Liver (tissue), 9 donors: ENCODE results near the gene MYF6. TPM values are rescaled to one million over a fixed set of nuclear protein-coding genes. Genes with fewer than 3 reads are reported as not detected.

ENCODE experiments used
- DNase-seq: peaks from one replicate; pipeline ENCODE4 v3.0.0-alpha.2; 2017; ENCODE audit warnings: low spot score
- H3K27ac ChIP-seq, 2 donors: one replicate each; pipeline ENCODE4 v1.7.0; 2013; ENCODE audit warnings: inconsistent platforms in 2 of 2, low read length in 2 of 2, control low read depth in 1 of 2, low read depth in 1 of 2, mild to moderate bottlenecking in 1 of 2
- H3K27me3 ChIP-seq, 4 donors: one replicate each; pipeline versions ENCODE4 v1.6.1 to v1.7.0; 2013; ENCODE audit warnings: low read length in 3 of 4, inconsistent platforms in 1 of 4, mild to moderate bottlenecking in 1 of 4, moderate library complexity in 1 of 4; ENCODE audit not compliant: control insufficient read depth in 4 of 4, insufficient read depth in 4 of 4
- H3K36me3 ChIP-seq, 4 donors: one replicate each; pipeline versions ENCODE4 v1.6.1 to v1.7.0; 2013; ENCODE audit warnings: low read length in 3 of 4, mild to moderate bottlenecking in 3 of 4, low read depth in 1 of 4, moderate library complexity in 1 of 4; ENCODE audit not compliant: control insufficient read depth in 4 of 4, insufficient read depth in 3 of 4
- H3K4me1 ChIP-seq, 4 donors: one replicate each; pipeline versions ENCODE4 v1.6.1 to v1.7.0; 2013; ENCODE audit warnings: low read length in 3 of 4, mild to moderate bottlenecking in 3 of 4, moderate library complexity in 1 of 4; ENCODE audit not compliant: control insufficient read depth in 4 of 4, insufficient read depth in 4 of 4
- H3K4me3 ChIP-seq, 3 donors: one replicate each; pipeline versions ENCODE4 v1.6.1 to v1.7.0; 2013; ENCODE audit warnings: low read length in 3 of 3, control low read depth in 1 of 3, low read depth in 1 of 3, mild to moderate bottlenecking in 1 of 3
- H3K9ac ChIP-seq, 2 donors: one replicate each; pipeline ENCODE4 v1.7.0; 2013; ENCODE audit warnings: low read length in 2 of 2, mild to moderate bottlenecking in 2 of 2, moderate library complexity in 2 of 2, control low read depth in 1 of 2, low read depth in 1 of 2
- H3K9me3 ChIP-seq, 4 donors: one replicate each; pipeline versions ENCODE4 v1.6.1 to v1.7.0; 2013; ENCODE audit warnings: low read length in 3 of 4; ENCODE audit not compliant: control insufficient read depth in 4 of 4
- EGR1 ChIP-seq, 2 donors: IDR thresholded peaks; 2 replicates each; pipeline ENCODE4 v1.6.1; 2016 to 2018; ENCODE audit warnings: antibody characterized with exemption in 2 of 2, low read depth in 2 of 2
- FOXA1 ChIP-seq: IDR thresholded peaks from 2 replicates; pipeline ENCODE4 v1.6.1; 2016; ENCODE audit warnings: antibody characterized with exemption
- GABPA ChIP-seq, 2 donors: IDR thresholded peaks in 1 of 2; conservative IDR thresholded peaks in 1 of 2; 2 replicates each; pipeline ENCODE4 v1.6.1; 2016; ENCODE audit warnings: antibody characterized with exemption in 2 of 2, mild to moderate bottlenecking in 1 of 2, moderate library complexity in 1 of 2
- HNF4A ChIP-seq, 2 donors: conservative IDR thresholded peaks; 2 replicates each; pipeline ENCODE4 v1.6.1; 2016; ENCODE audit warnings: antibody characterized with exemption in 2 of 2, mild to moderate bottlenecking in 2 of 2
- HNF4G ChIP-seq: IDR thresholded peaks from 2 replicates; pipeline ENCODE4 v1.6.1; 2016; ENCODE audit warnings: antibody characterized with exemption
- JUND ChIP-seq, 2 donors: IDR thresholded peaks; 2 replicates each; pipeline ENCODE4 v1.6.1; 2016; ENCODE audit warnings: antibody characterized with exemption in 2 of 2
- NR2F2 ChIP-seq: IDR thresholded peaks from 2 replicates; pipeline ENCODE4 v1.6.1; 2016; ENCODE audit warnings: antibody characterized with exemption
- RAD21 ChIP-seq, 2 donors: IDR thresholded peaks; 2 replicates each; pipeline ENCODE4 v1.6.1; 2016; ENCODE audit warnings: antibody characterized with exemption in 2 of 2, mild to moderate bottlenecking in 2 of 2
- REST ChIP-seq: IDR thresholded peaks from 2 replicates; pipeline ENCODE4 v1.6.1; 2016; ENCODE audit warnings: antibody characterized with exemption, mild to moderate bottlenecking
- RXRA ChIP-seq, 2 donors: IDR thresholded peaks; 2 replicates each; pipeline ENCODE4 v1.6.1; 2017 to 2018; ENCODE audit warnings: antibody characterized with exemption in 2 of 2, mild to moderate bottlenecking in 1 of 2
- TAF1 ChIP-seq: conservative IDR thresholded peaks from 2 replicates; pipeline ENCODE4 v1.6.1; 2016; ENCODE audit warnings: antibody characterized with exemption, mild to moderate bottlenecking
- WGBS: extraction: QIAGEN DNeasy Blood & Tissue Kit; methylation state at CpG from one replicate; pipeline ENCODE4 v1.1.7; 2013; 5-methylcytosine and 5-hydroxymethylcytosine counted together
- polyA plus RNA-seq, 2 donors: library from polyadenylated mRNA; stranded (reverse) in 1 of 2; unstranded in 1 of 2; fragments of 200-250 nt in 1 of 2; fragments of >200 nt in 1 of 2; fragmentation: Nextera tagmentation in 1 of 2; extraction: Ambion mirVana in 1 of 2; gene quantifications; one replicate each; pipeline versions ENCODE4 v1.2.1 to v1.2.3, GENCODE V29; 2013 to 2015
- total RNA-seq, 2 donors: library from RNA; depleted of rRNA; stranded (reverse); fragments of >200 nt; gene quantifications; one replicate each; pipeline ENCODE4 v1.2.3, GENCODE V29; 2014
- TF ChIP-seq, protein P1 (sequence below): IDR thresholded peaks from 2 replicates; pipeline ENCODE4 v1.6.1; 2016; ENCODE audit warnings: antibody characterized with exemption
- TF ChIP-seq, protein P2 (sequence below): fragments of 150-350 bp; IDR thresholded peaks from 2 replicates; pipeline ENCODE4 v1.5.1; 2017; ENCODE audit warnings: improper control_type of control experiment, low read depth, low read length; ENCODE audit not compliant: missing input control
- TF ChIP-seq, protein P3 (sequence below): IDR thresholded peaks from 2 replicates; pipeline ENCODE4 v1.6.1; 2016; ENCODE audit warnings: antibody characterized with exemption
- TF ChIP-seq, protein P4 (sequence below): IDR thresholded peaks from 2 replicates; pipeline ENCODE4 v1.6.1; 2016; ENCODE audit warnings: antibody characterized with exemption
- donor health status: healthy.
- donor health status: healthy.
- donor health status: healthy.
- donor health status: healthy.
- donor health status: healthy.

MYF6 gene
- total and polyA plus RNA-seq, 4 donors: 0.05 to 0.18 TPM; not detected in 2

DNA sequence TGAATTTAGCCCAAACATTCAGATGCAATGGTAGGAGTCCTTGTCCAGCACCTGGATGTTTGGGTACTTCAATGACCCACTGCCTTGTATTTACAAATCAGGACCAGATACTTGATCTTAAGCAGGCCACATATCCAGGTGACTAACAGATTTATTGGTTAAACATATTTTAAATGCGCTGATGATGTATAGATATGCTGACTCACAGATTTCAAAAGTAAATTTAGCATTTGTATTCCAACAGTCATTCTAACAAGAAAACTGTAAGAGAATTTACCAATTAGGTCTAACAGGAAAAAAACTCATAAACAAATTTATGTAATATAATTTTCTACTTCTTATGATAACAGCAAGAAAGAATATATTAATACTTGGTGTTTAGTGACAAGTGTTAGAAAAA is 29.4 kb upstream of the MYF6 start:
- no peak overlapping the region for H3K27ac ChIP-seq
- no peaks in the 10 kb centered on the region for H3K27me3 ChIP-seq
- no peaks in the 10 kb centered on the region for H3K9me3 ChIP-seq
- H3K9ac ChIP-seq: no peak overlapping the region
- H3K4me3 ChIP-seq: no peak overlapping the region
- no peak for DNase-seq
- 97% methylated on average over 1 of the region's 1 CpG for WGBS
- no peaks in the 10 kb centered on the region for H3K36me3 ChIP-seq
- H3K4me1 ChIP-seq: peaks cover 0 to 4% (median 0%) of the 10 kb centered on the region in 4 donors
- TF ChIP-seq REST (no peak), NR2F2 (no peak), HNF4G (no peak), EGR1 (IDR thresholded peaks at IDR 0.05; ENCODE audit: low read depth in 2 of 2) (no peak), RXRA (IDR thresholded peaks at IDR 0.05) (no peak), TAF1 (no peak), RAD21 (IDR thresholded peaks at IDR 0.05) (no peak), HNF4A (conservative IDR thresholded peaks at IDR 0.05) (no peak)
- TF ChIP-seq, protein P1, sequence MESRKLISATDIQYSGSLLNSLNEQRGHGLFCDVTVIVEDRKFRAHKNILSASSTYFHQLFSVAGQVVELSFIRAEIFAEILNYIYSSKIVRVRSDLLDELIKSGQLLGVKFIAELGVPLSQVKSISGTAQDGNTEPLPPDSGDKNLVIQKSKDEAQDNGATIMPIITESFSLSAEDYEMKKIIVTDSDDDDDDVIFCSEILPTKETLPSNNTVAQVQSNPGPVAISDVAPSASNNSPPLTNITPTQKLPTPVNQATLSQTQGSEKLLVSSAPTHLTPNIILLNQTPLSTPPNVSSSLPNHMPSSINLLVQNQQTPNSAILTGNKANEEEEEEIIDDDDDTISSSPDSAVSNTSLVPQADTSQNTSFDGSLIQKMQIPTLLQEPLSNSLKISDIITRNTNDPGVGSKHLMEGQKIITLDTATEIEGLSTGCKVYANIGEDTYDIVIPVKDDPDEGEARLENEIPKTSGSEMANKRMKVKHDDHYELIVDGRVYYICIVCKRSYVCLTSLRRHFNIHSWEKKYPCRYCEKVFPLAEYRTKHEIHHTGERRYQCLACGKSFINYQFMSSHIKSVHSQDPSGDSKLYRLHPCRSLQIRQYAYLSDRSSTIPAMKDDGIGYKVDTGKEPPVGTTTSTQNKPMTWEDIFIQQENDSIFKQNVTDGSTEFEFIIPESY: no peak
- TF ChIP-seq, protein P2, sequence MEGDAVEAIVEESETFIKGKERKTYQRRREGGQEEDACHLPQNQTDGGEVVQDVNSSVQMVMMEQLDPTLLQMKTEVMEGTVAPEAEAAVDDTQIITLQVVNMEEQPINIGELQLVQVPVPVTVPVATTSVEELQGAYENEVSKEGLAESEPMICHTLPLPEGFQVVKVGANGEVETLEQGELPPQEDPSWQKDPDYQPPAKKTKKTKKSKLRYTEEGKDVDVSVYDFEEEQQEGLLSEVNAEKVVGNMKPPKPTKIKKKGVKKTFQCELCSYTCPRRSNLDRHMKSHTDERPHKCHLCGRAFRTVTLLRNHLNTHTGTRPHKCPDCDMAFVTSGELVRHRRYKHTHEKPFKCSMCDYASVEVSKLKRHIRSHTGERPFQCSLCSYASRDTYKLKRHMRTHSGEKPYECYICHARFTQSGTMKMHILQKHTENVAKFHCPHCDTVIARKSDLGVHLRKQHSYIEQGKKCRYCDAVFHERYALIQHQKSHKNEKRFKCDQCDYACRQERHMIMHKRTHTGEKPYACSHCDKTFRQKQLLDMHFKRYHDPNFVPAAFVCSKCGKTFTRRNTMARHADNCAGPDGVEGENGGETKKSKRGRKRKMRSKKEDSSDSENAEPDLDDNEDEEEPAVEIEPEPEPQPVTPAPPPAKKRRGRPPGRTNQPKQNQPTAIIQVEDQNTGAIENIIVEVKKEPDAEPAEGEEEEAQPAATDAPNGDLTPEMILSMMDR: no peak
- TF ChIP-seq, protein P3, sequence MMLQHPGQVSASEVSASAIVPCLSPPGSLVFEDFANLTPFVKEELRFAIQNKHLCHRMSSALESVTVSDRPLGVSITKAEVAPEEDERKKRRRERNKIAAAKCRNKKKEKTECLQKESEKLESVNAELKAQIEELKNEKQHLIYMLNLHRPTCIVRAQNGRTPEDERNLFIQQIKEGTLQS: no peak

- no peaks in the 10 kb centered on the region for H3K27me3 ChIP-seq
- H3K9me3 ChIP-seq: no peaks in the 10 kb centered on the region
- peaks cover 0 to 4% (median 0%) of the 10 kb centered on the region in 4 donors for H3K4me1 ChIP-seq
- H3K9ac ChIP-seq: no peak overlapping the region
- H3K27ac ChIP-seq: no peak overlapping the region
- no peak overlapping the region for H3K4me3 ChIP-seq
- DNase-seq: no peak
- no peaks in the 10 kb centered on the region for H3K36me3 ChIP-seq
- WGBS: 79% methylated on average over 3 of the region's 3 CpGs
- TF ChIP-seq JUND (IDR thresholded peaks at IDR 0.05) (no peak), RXRA (IDR thresholded peaks at IDR 0.05) (no peak), REST (no peak), HNF4G (no peak), FOXA1 (no peak), RAD21 (IDR thresholded peaks at IDR 0.05) (no peak), GABPA (IDR thresholded peaks at IDR 0.05 in 1 of 2, conservative IDR thresholded peaks at IDR 0.05 in 1 of 2) (no peak), HNF4A (conservative IDR thresholded peaks at IDR 0.05) (no peak), TAF1 (no peak)
- TF ChIP-seq, protein P2: no peak
- TF ChIP-seq, protein P4, sequence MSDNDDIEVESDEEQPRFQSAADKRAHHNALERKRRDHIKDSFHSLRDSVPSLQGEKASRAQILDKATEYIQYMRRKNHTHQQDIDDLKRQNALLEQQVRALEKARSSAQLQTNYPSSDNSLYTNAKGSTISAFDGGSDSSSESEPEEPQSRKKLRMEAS: no peak
- TF ChIP-seq, protein P3: no peak
Measured at GRCh38 chr12:80679346-80680131, 27.9 kb upstream of the MYF6 start.
